GM12878 (cell line): ENCODE results near the gene DARS1.

ENCODE experiments used
- CTCF ChIP-seq, 3 experiments: IDR thresholded peaks in 2 of 3; conservative IDR thresholded peaks in 1 of 3; 2 replicates each; pipeline ENCODE4 v1.5.1; 2011; ENCODE audit warnings: low read depth in 3 of 3, low read length in 3 of 3, mild to moderate bottlenecking in 3 of 3, control low read depth in 2 of 3, moderate library complexity in 2 of 3, inconsistent platforms in 1 of 3, mixed read lengths in 1 of 3; ENCODE audit not compliant: control insufficient read depth in 2 of 3, insufficient read depth in 1 of 3; ENCODE audit errors: extremely low read depth in 1 of 3
- EP300 ChIP-seq, 2 experiments: fragments of 150-350 bp in 1 of 2; IDR thresholded peaks; 2 replicates each; pipeline ENCODE4 v1.6.1; 2011 to 2012; ENCODE audit warnings: low read depth in 2 of 2, low read length in 2 of 2, borderline replicate concordance in 1 of 2, improper control_type of control experiment in 1 of 2, inconsistent platforms in 1 of 2; ENCODE audit not compliant: control insufficient read depth in 1 of 2
- ESRRA ChIP-seq: IDR thresholded peaks from 2 replicates; pipeline ENCODE4 v1.6.1; 2012; ENCODE audit warnings: mild to moderate bottlenecking, low read length, improper control_type of control experiment
- GABPA ChIP-seq: IDR thresholded peaks from 2 replicates; pipeline ENCODE4 v1.6.1; 2014; ENCODE audit warnings: antibody characterized with exemption, low read depth, mild to moderate bottlenecking, inconsistent platforms
- NBN ChIP-seq: fragments of 450-650 bp; IDR thresholded peaks from 2 replicates; pipeline ENCODE4 v1.6.1; 2016
- POLR2A ChIP-seq: IDR thresholded peaks from 2 replicates; pipeline ENCODE4 v1.6.1; 2011; ENCODE audit warnings: low read depth, mild to moderate bottlenecking, low read length
- POLR2AphosphoS5 ChIP-seq: IDR thresholded peaks from 2 replicates; pipeline ENCODE4 v1.6.1; 2011; ENCODE audit warnings: mild to moderate bottlenecking, low read length, inconsistent platforms
- REST ChIP-seq: IDR thresholded peaks from 2 replicates; pipeline ENCODE4 v1.6.1; 2012; ENCODE audit warnings: mild to moderate bottlenecking, low read depth, low read length
- SRF ChIP-seq, 2 experiments: IDR thresholded peaks; 2 replicates each; pipeline ENCODE4 v1.6.1; 2011; ENCODE audit warnings: low read depth in 2 of 2, low read length in 2 of 2, mild to moderate bottlenecking in 1 of 2, moderate library complexity in 1 of 2
- USF1 ChIP-seq: IDR thresholded peaks from 2 replicates; pipeline ENCODE4 v1.6.1; 2011; ENCODE audit warnings: borderline replicate concordance, low read depth, mild to moderate bottlenecking, moderate library complexity, mixed read lengths, low read length; ENCODE audit not compliant: insufficient read depth; ENCODE audit errors: extremely low read length

- no peak for TF ChIP-seq ESRRA
- TF ChIP-seq POLR2AphosphoS5, result no peak
- no peak for TF ChIP-seq GABPA
- TF ChIP-seq CTCF (IDR thresholded peaks at IDR 0.05 in 2 of 3, conservative IDR thresholded peaks at IDR 0.05 in 1 of 3; ENCODE audit: control insufficient read depth in 2 of 3, extremely low read depth in 1 of 3, insufficient read depth in 1 of 3, low read depth in 3 of 3, low read length in 3 of 3), result no peak
- no peak for TF ChIP-seq NBN
- no peak for TF ChIP-seq POLR2A
- TF ChIP-seq SRF (IDR thresholded peaks at IDR 0.05; ENCODE audit: low read depth in 2 of 2, low read length in 2 of 2), result no peak
- no peak for TF ChIP-seq EP300 (IDR thresholded peaks at IDR 0.05; ENCODE audit: borderline replicate concordance in 1 of 2, control insufficient read depth in 1 of 2, low read depth in 2 of 2, low read length in 2 of 2)
- no peak for TF ChIP-seq REST
- no peak for TF ChIP-seq USF1
Observed at GRCh38 chr2:135993421-135993820, 8.0 kb upstream of the DARS1 start.
